ENCODE data around the gene TMEM235.
A peak's percentile ranks its signal among the peaks of the same experiment; 100 is the strongest.

Gene TMEM235

GRCh38 chr17:78230996-78231935 is at the start of gene TMEM235:
Gene TMEM235 (plus strand): TSS chr17:78231631. CDS start chr17:78232024, 393 bp downstream.
- no peak for DNase-seq (ENCODE audit: low read depth)

- DNase-seq (ENCODE audit: low read depth): no peak
Measured at GRCh38 chr17:78182504-78182903, 48.9 kb upstream of the TMEM235 start.

GRCh38 chr17:78183916-78184315 is 47.5 kb upstream of the TMEM235 start:
- DNase-seq (ENCODE audit: low read depth): no peak

GRCh38 chr17:78184351-78184750 is 47.1 kb upstream of the TMEM235 start:
- no peak for DNase-seq (ENCODE audit: low read depth)

- no peak for DNase-seq (ENCODE audit: low read depth)
Measured at GRCh38 chr17:78184868-78185267, 46.6 kb upstream of the TMEM235 start.

DNA sequence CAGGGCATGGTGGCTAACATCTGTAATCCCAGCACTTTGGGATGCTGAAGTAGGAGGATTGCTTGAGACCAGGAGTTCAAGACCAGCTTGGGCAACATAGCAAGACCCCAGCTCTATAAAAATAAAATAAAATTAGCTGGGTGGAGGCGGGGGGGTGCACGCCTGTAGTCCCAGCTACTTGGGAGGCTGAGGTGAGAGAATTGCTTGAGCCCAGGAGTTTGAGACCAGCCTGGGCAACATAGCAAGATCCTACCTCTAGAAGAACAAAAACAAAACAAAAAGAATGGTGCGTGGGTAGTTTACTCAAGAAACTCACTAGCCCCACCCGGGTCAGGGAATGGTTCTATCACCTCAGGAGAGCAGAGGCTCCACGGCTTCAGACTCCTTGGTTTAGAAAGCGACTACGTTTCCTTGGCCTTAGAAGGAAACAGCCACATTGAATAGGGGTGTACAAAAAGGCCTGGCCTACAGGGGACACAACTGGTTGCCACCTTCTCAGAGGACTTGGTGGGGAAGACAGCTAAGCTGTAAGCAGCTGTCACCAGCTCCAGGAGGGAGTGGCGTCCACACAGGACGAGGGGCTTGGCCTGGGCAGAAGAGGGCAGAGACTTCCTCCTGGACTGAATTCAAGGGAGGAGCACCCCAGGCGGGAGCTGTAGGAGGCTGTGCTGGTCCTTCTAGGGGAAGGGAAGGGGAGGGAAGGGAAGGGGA is 45.3 kb upstream of the TMEM235 start:
- no peak for DNase-seq (ENCODE audit: low read depth)

GRCh38 chr17:78186692-78187595 is 44.5 kb upstream of the TMEM235 start, which contains the start of the genes AFMID and TK1:
Gene AFMID (plus strand): TSS chr17:78187362. CDS start chr17:78187371, 9 bp downstream.
Gene TK1 (minus strand): TSS chr17:78187052. CDS start chr17:78186994, 58 bp downstream.
- peak; percentile 57 for DNase-seq (ENCODE audit: low read depth)

DNA sequence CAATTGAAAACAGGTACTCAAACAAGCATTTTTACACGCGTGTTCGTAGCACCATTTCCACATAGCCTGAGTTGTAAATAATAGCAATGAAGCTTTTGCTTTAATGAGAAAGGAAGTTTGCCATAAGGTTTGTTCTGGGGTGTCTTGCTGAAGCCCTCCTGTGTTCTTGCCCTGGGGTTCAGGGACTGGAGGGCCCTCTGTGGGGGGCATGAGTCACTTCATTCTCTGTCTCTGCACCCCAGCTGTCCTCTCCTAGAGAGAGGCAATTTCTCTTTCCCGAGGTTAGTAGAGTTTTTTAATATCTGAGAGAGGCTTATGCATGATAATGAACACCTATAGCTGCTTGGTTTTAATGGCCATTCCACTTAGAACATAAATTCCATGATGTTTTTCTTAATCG is 34.7 kb upstream of the TMEM235 start:
- DNase-seq (ENCODE audit: low read depth): no peak

- no peak for DNase-seq (ENCODE audit: low read depth)
Measured at GRCh38 chr17:78197147-78197832, 34.1 kb upstream of the TMEM235 start.

- no peak for DNase-seq (ENCODE audit: low read depth)
Measured at GRCh38 chr17:78200451-78200850, 31.0 kb upstream of the TMEM235 start.

DNA sequence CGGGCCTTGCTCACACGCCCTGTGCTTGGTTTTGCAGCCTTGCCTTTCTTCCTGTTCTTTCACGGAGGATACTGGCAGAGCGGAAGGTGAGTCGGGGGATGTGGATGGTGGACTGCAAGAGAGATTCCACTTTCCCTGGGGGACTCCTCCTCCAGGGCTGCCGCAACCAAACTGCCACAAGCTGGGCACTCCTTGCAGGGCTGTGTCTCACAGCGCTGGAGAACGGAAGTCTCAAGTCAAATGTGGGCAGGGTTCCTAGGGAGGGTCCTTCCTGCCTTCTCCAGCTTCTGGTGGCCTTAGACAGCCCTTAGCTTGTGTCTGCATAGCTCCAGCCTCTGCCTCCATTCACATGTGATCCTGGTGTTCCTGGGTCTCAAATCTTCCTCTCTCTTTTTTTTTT is 28.8 kb upstream of the TMEM235 start:
- no peak for DNase-seq (ENCODE audit: low read depth)

- DNase-seq (ENCODE audit: low read depth): no peak
Measured at GRCh38 chr17:78204387-78205123, 26.9 kb upstream of the TMEM235 start.

DNA sequence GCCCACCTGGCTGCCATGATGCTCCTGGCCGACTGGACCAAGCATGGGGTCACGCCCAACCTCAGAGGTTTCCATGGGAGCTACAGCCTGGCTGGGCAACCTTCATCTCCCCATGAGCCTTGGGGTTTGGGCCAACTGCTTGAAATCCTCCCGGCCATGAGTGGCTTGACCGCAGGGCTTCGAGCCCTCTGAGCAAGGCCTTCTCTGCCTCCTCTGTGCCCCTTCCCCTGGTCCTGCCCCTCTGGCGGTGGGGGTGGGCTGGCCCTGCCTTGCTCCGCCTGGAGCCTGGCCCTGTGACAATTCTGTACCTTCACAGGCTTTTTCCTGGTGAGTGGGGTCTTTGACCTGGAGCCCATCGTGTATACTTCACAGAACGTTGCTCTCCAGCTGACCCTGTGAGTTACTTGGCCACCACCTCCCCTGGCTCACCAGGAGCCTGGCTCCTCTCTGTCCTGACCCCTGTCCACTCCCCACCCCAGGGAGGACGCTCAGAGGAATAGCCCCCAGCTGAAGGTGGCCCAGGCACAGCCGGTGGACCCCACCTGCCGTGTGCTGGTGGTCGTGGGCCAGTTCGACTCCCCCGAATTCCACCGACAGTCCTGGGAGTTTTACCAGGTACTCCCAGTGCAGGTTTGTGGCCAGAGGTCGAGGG is 26.2 kb upstream of the TMEM235 start:
- no peak for DNase-seq (ENCODE audit: low read depth)

DNA sequence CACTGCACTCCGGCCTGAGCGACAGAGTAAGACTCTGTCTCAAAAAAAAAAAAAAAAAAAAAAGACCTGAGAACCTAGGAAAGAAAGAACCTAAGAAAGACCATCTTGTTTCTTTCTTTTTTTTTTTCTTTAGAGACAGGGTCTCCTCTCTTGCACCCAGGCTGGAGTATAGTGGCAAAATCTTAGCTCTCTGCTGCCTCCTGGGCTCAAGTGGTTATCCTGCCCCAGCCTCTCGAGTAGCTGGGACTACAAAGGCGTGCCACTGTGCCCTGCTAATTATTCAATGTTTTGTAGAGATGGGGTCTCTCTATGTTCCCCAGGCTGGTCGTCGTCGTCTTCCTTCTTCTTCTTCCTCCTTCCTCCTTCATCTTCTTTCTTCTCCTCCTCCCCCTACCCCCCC is 25.1 kb upstream of the TMEM235 start:
- DNase-seq (ENCODE audit: low read depth): no peak

- DNase-seq (ENCODE audit: low read depth): no peak
Measured at GRCh38 chr17:78208486-78208885, 22.9 kb upstream of the TMEM235 start.

GRCh38 chr17:78210111-78210510 is 21.3 kb upstream of the TMEM235 start:
- DNase-seq (ENCODE audit: low read depth): no peak

- no peak for DNase-seq (ENCODE audit: low read depth)
Measured at GRCh38 chr17:78211032-78211431, 20.4 kb upstream of the TMEM235 start.

GRCh38 chr17:78214016-78214705 is 17.3 kb upstream of the TMEM235 start, which contains the start of gene BIRC5:
Gene BIRC5 (plus strand): TSS chr17:78214253. CDS start chr17:78214317, 64 bp downstream.
- DNase-seq (ENCODE audit: low read depth): peak; percentile 93

- DNase-seq (ENCODE audit: low read depth): no peak
Measured at GRCh38 chr17:78214706-78215061, 16.7 kb upstream of the TMEM235 start.

All from activated T-cell treated with anti-CD3 and anti-CD28 coated beads for 1 hour (primary cell).